Renal cortex interstitium (tissue), 11 donors: ENCODE results near the gene DYNLT3. TPM values are rescaled to one million over a fixed set of nuclear protein-coding genes. Genes with fewer than 3 reads are reported as not detected.

Source experiments
- DNase-seq, 11 donors: peaks; one replicate each; pipeline ENCODE4 v3.0.0-alpha.2; 2013; ENCODE audit warnings: low read depth in 9 of 11, low spot score in 4 of 11; ENCODE audit errors: extremely low read depth in 1 of 11
- polyA plus RNA-seq, 3 donors: library from polyadenylated mRNA; unstranded; fragments of 120-200 nt; gene quantifications; one replicate each; pipeline ENCODE4 v1.2.1, GENCODE V29; 2013; ENCODE audit not compliant: insufficient read length in 3 of 3

Gene DYNLT3
- polyA plus RNA-seq, 3 donors, result 32.4 to 43.4 (median 39.8) TPM

GRCh38 chrX:37862851-37863250 lies 15.5 kb upstream of the DYNLT3 start:
- DNase-seq, result no peak

GRCh38 chrX:37860721-37861120 lies 13.3 kb upstream of the DYNLT3 start:
- no peak for DNase-seq

GRCh38 chrX:37854748-37855147 lies 7.4 kb upstream of the DYNLT3 start:
- no peak for DNase-seq

- DNase-seq, result no peak
Measured at GRCh38 chrX:37854148-37854547, 6.8 kb upstream of the DYNLT3 start.

GRCh38 chrX:37847733-37848197 lies 394 bp upstream of the DYNLT3 start:
- no peak for DNase-seq

- no peak for DNase-seq
Measured at GRCh38 chrX:37846558-37846933, 825 bp downstream of the DYNLT3 start.

- no peak for DNase-seq
Measured at GRCh38 chrX:37846141-37846540, 1.2 kb downstream of the DYNLT3 start.

- DNase-seq, result no peak
Measured at GRCh38 chrX:37844622-37845021, 2.7 kb downstream of the DYNLT3 start.

- no peak for DNase-seq
Measured at GRCh38 chrX:37840931-37841330, 6.4 kb downstream of the DYNLT3 start.

- no peak for DNase-seq
Measured at GRCh38 chrX:37834937-37835336, 12.4 kb downstream of the DYNLT3 start.

GRCh38 chrX:37830371-37830770 lies 17.0 kb downstream of the DYNLT3 start:
- DNase-seq, result no peak

- DNase-seq, result no peak
Measured at GRCh38 chrX:37829721-37830120, 17.6 kb downstream of the DYNLT3 start.

- peak in 4 of 11 donors; percentile 7 to 31 (median 26) for DNase-seq
Measured at GRCh38 chrX:37825215-37825842, 22.0 kb downstream of the DYNLT3 start.

- peak in 5 of 11 donors; percentile 9 to 24 (median 12) for DNase-seq
Measured at GRCh38 chrX:37824491-37825214, 22.7 kb downstream of the DYNLT3 start.

GRCh38 chrX:37820646-37821045 lies 26.7 kb downstream of the DYNLT3 start:
- no peak for DNase-seq

GRCh38 chrX:37818031-37818430 lies 29.3 kb downstream of the DYNLT3 start:
- no peak for DNase-seq

GRCh38 chrX:37817579-37817978 lies 29.8 kb downstream of the DYNLT3 start:
- DNase-seq, result no peak

- no peak for DNase-seq
Measured at GRCh38 chrX:37817176-37817575, 30.2 kb downstream of the DYNLT3 start.

GRCh38 chrX:37816766-37817165 lies 30.6 kb downstream of the DYNLT3 start:
- DNase-seq, result no peak

- no peak for DNase-seq
Measured at GRCh38 chrX:37815366-37815765, 32.0 kb downstream of the DYNLT3 start.

- no peak for DNase-seq
Measured at GRCh38 chrX:37813570-37813969, 33.8 kb downstream of the DYNLT3 start.
